HCT116 (cell line): ENCODE results near the gene HIP1R. TPM values are rescaled to one million over a fixed set of nuclear protein-coding genes. Genes with fewer than 3 reads are reported as not detected.
"Not testable (repeated sequence)": the region's sequence is repeated elsewhere in the genome, so short reads cannot be mapped to it uniquely, and the experiment has no call there.

Source experiments
- ATAC-seq: fragments of 200-7000 bp; cut with Tn5 transposase; 2 replicates; pipeline ENCODE4 v1.9.1; 2020; ENCODE audit warnings: mild to moderate bottlenecking, moderate library complexity
- BruUV-seq: library from RNA; stranded (reverse); fragments of 400-500 nt; replicated peaks from 2 replicates; lab custom pipeline; 2021; lab: Mats Ljungman, UMichigan
- CTCF ChIA-PET: fragments of 300-600 bp; sonication (Branson Sonifier 250); formaldehyde crosslinking; loops from one replicate; lab custom pipeline; 2021; ENCODE audit warnings: antibody characterized with exemption; lab: Charles Lee
- POLR2A ChIA-PET: fragments of 300-600, 350-600 bp; sonication (Branson Sonifier 250); formaldehyde crosslinking; loops from one replicate; lab custom pipeline; 2021; ENCODE audit warnings: antibody characterized with exemption; lab: Charles Lee
- RAD21 ChIA-PET, 2 experiments: fragments of 300-600 bp; sonication (Branson Sonifier 250); formaldehyde crosslinking; loops; one replicate each; lab custom pipeline; 2023; ENCODE audit warnings: low total read pairs in 2 of 2; ENCODE audit not compliant: uncharacterized antibody in 2 of 2, unreplicated experiment in 2 of 2, low non-redundant PET in 1 of 2; lab: Charles Lee
- DNase-seq: peaks from one replicate; pipeline ENCODE4 v3.0.0-alpha.2; 2010; ENCODE audit warnings: low read depth, low spot score
- H2AFZ ChIP-seq: fragments of 200-600 bp; shearing (Covaris generic), sonication (generic); 2 replicates; pipeline ENCODE4 v1.6.1; 2017; ENCODE audit warnings: low read depth, mixed run types, mixed read lengths, antibody characterized with exemption, low read length; ENCODE audit not compliant: poor library complexity, severe bottlenecking
- H3K27ac ChIP-seq: 2 replicates; pipeline ENCODE4 v1.5.1; 2012; ENCODE audit warnings: low read depth, low read length
- H3K27me3 ChIP-seq: fragments of 200-600 bp; sonication (generic); 2 replicates; pipeline ENCODE4 v1.6.1; 2016; ENCODE audit warnings: mixed run types, low read length, mixed read lengths; ENCODE audit not compliant: insufficient read depth
- H3K36me3 ChIP-seq, 2 experiments: fragments of 200-500 bp in 1 of 2; fragments of 200-600 bp in 1 of 2; sonication (Bioruptor generic) in 1 of 2; sonication (generic) in 1 of 2; 2 replicates each; pipeline versions ENCODE4 v1.5.1 to v1.6.1; 2014 to 2016; ENCODE audit warnings: low read length in 2 of 2, inconsistent platforms in 1 of 2, mixed read lengths in 1 of 2, mixed run types in 1 of 2; ENCODE audit not compliant: insufficient read depth in 2 of 2, control insufficient read depth in 1 of 2
- H3K4me1 ChIP-seq, 2 experiments: fragments of 200-600 bp in 1 of 2; sonication (generic) in 1 of 2; 2 replicates each; pipeline versions ENCODE4 v1.5.1 to v1.6.1; 2012 to 2017; ENCODE audit warnings: low read length in 2 of 2, inconsistent platforms in 1 of 2, mild to moderate bottlenecking in 1 of 2, mixed read lengths in 1 of 2, mixed run types in 1 of 2, moderate library complexity in 1 of 2; ENCODE audit not compliant: insufficient read depth in 2 of 2, control insufficient read depth in 1 of 2
- H3K4me2 ChIP-seq: fragments of 200-600 bp; sonication (generic); 2 replicates; pipeline ENCODE4 v1.6.1; 2017; ENCODE audit warnings: mixed run types, low read length, mixed read lengths
- H3K4me3 ChIP-seq, 2 experiments: fragments of 200-600 bp in 1 of 2; sonication (generic) in 1 of 2; replicated peaks in 1 of 2; 2 replicates each; pipeline ENCODE4 v1.5.1; 2011 to 2016; ENCODE audit warnings: low read length in 2 of 2, control low read depth in 1 of 2, low read depth in 1 of 2, mild to moderate bottlenecking in 1 of 2, mixed read lengths in 1 of 2, mixed run types in 1 of 2
- H3K79me2 ChIP-seq: fragments of 200-600 bp; sonication (generic); 2 replicates; pipeline ENCODE4 v1.6.1; 2017; ENCODE audit warnings: mild to moderate bottlenecking, mixed run types, low read length, moderate library complexity, mixed read lengths; ENCODE audit not compliant: insufficient read depth
- H3K9ac ChIP-seq: fragments of 200-600 bp; sonication (generic); 2 replicates; pipeline ENCODE4 v1.6.1; 2016; ENCODE audit warnings: low read length, mixed read lengths
- H3K9me2 ChIP-seq: fragments of 200-600 bp; sonication (generic), shearing (Covaris generic); 2 replicates; pipeline ENCODE4 v1.6.1; 2017; ENCODE audit warnings: mixed run types, mild to moderate bottlenecking, moderate library complexity; ENCODE audit not compliant: insufficient read depth
- H3K9me3 ChIP-seq, 2 experiments: fragments of 200-500 bp in 1 of 2; fragments of 200-600 bp in 1 of 2; sonication (Bioruptor generic) in 1 of 2; sonication (generic) in 1 of 2; 2 replicates each; pipeline ENCODE4 v1.6.1; 2014 to 2017; ENCODE audit warnings: low read length in 2 of 2, mixed read lengths in 2 of 2, inconsistent platforms in 1 of 2, low read depth in 1 of 2, mild to moderate bottlenecking in 1 of 2, mixed run types in 1 of 2, moderate library complexity in 1 of 2; ENCODE audit not compliant: control insufficient read depth in 1 of 2, insufficient read depth in 1 of 2
- H4K20me1 ChIP-seq: fragments of 200-600 bp; sonication (generic), shearing (Covaris generic); 2 replicates; pipeline ENCODE4 v1.6.1; 2017; ENCODE audit warnings: mixed run types, mild to moderate bottlenecking, moderate library complexity; ENCODE audit not compliant: insufficient read depth
- EGR1 ChIP-seq: IDR thresholded peaks from 2 replicates; pipeline ENCODE4 v1.6.1; 2012; ENCODE audit warnings: low read depth
- ELF1 ChIP-seq: IDR thresholded peaks from 2 replicates; pipeline ENCODE4 v1.6.1; 2012; ENCODE audit warnings: low read depth, borderline replicate concordance
- EZH2 ChIP-seq: fragments of 200-600 bp; sonication (generic); IDR thresholded peaks from 2 replicates; pipeline ENCODE4 v1.6.1; 2017; ENCODE audit warnings: antibody characterized with exemption, mixed run types
- EZH2phosphoT487 ChIP-seq: fragments of 200-600 bp; IDR thresholded peaks from 2 replicates; pipeline ENCODE4 v1.6.1; 2018; ENCODE audit warnings: antibody characterized with exemption, borderline replicate concordance
- MAX ChIP-seq: IDR thresholded peaks from 2 replicates; pipeline ENCODE4 v1.6.1; 2012
- POLR2AphosphoS5 ChIP-seq: IDR thresholded peaks from 2 replicates; pipeline ENCODE4 v1.6.1; 2011; ENCODE audit warnings: mild to moderate bottlenecking, low read depth, low read length, moderate library complexity
- RAD21 ChIP-seq: IDR thresholded peaks from 2 replicates; pipeline ENCODE4 v1.6.1; 2012; ENCODE audit warnings: low read depth, mild to moderate bottlenecking
- SIN3A ChIP-seq: IDR thresholded peaks from 2 replicates; pipeline ENCODE4 v1.6.1; 2012; ENCODE audit warnings: low read depth
- YY1 ChIP-seq: IDR thresholded peaks from 2 replicates; pipeline ENCODE4 v1.6.1; 2011; ENCODE audit warnings: low read length, low read depth, moderate library complexity, mild to moderate bottlenecking; ENCODE audit not compliant: insufficient replicate concordance; ENCODE audit errors: extremely low read depth
- intact Hi-C: fragments of 100-400 bp; cut with micrococcal nuclease; formaldehyde crosslinking; loops from 2 replicates; pipeline ENCODE4 v1.10.0; 2022
- total RNA-seq: library from RNA; stranded (reverse); gene quantifications from one replicate; pipeline ENCODE4 v1.2.1, GENCODE V29; 2021; ENCODE audit not compliant: unreplicated experiment
- TF ChIP-seq, protein P1 (sequence below): IDR thresholded peaks from 2 replicates; pipeline ENCODE4 v1.6.1; 2011; ENCODE audit warnings: mild to moderate bottlenecking, low read length, moderate library complexity; ENCODE audit not compliant: insufficient replicate concordance; ENCODE audit errors: extremely low read depth
- TF ChIP-seq, protein P2 (sequence below), 3 experiments: fragments of 200-600 bp in 1 of 3; sonication (generic) in 1 of 3; IDR thresholded peaks in 2 of 3; conservative IDR thresholded peaks in 1 of 3; 2 replicates each; pipeline ENCODE4 v1.5.1; 2012 to 2017; ENCODE audit warnings: low read depth in 2 of 3, low read length in 2 of 3, antibody characterized with exemption in 1 of 3, borderline replicate concordance in 1 of 3, control low read depth in 1 of 3, mild to moderate bottlenecking in 1 of 3, mixed read lengths in 1 of 3, mixed run types in 1 of 3, moderate library complexity in 1 of 3; ENCODE audit not compliant: insufficient read depth in 1 of 3

Gene HIP1R
- total RNA-seq, 1 experiment from 2014 or later = 57.8 TPM

GRCh38 chr12:122875590-122876220 lies 40.4 kb downstream of the HIP1R start:
- H3K27me3 ChIP-seq = no peaks in the 10 kb centered on the region
- H3K9me2 ChIP-seq = no peaks in the 10 kb centered on the region
- peaks cover 16% of the 10 kb centered on the region; the same call in 1 of the 2 replicates for H4K20me1 ChIP-seq
- H3K4me1 ChIP-seq = peaks cover 2 to 21% of the 10 kb centered on the region in 2 experiments; a peak in 3 of 4 replicates
- H3K9ac ChIP-seq = no peak overlapping the region
- CTCF ChIA-PET = no interaction called here
- no peak for ATAC-seq
- H3K4me2 ChIP-seq = no peak overlapping the region
- H3K27ac ChIP-seq = no peak overlapping the region
- no peak overlapping the region for H3K4me3 ChIP-seq
- RAD21 ChIA-PET = no interaction called here
- BruUV-seq = no TSS peak
- H3K9me3 ChIP-seq = no peaks in the 10 kb centered on the region
- peaks cover 100% of the 10 kb centered on the region for H3K79me2 ChIP-seq
- TF ChIP-seq EZH2phosphoT487 = no peak
- TF ChIP-seq YY1 = no peak
- TF ChIP-seq SIN3A = no peak
- TF ChIP-seq POLR2AphosphoS5 = no peak
- no peak for TF ChIP-seq EZH2
- TF ChIP-seq, protein P1, sequence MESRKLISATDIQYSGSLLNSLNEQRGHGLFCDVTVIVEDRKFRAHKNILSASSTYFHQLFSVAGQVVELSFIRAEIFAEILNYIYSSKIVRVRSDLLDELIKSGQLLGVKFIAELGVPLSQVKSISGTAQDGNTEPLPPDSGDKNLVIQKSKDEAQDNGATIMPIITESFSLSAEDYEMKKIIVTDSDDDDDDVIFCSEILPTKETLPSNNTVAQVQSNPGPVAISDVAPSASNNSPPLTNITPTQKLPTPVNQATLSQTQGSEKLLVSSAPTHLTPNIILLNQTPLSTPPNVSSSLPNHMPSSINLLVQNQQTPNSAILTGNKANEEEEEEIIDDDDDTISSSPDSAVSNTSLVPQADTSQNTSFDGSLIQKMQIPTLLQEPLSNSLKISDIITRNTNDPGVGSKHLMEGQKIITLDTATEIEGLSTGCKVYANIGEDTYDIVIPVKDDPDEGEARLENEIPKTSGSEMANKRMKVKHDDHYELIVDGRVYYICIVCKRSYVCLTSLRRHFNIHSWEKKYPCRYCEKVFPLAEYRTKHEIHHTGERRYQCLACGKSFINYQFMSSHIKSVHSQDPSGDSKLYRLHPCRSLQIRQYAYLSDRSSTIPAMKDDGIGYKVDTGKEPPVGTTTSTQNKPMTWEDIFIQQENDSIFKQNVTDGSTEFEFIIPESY = no peak
- TF ChIP-seq ELF1 = no peak
- no peak for TF ChIP-seq MAX
- TF ChIP-seq EGR1 = no peak
- TF ChIP-seq, protein P2, sequence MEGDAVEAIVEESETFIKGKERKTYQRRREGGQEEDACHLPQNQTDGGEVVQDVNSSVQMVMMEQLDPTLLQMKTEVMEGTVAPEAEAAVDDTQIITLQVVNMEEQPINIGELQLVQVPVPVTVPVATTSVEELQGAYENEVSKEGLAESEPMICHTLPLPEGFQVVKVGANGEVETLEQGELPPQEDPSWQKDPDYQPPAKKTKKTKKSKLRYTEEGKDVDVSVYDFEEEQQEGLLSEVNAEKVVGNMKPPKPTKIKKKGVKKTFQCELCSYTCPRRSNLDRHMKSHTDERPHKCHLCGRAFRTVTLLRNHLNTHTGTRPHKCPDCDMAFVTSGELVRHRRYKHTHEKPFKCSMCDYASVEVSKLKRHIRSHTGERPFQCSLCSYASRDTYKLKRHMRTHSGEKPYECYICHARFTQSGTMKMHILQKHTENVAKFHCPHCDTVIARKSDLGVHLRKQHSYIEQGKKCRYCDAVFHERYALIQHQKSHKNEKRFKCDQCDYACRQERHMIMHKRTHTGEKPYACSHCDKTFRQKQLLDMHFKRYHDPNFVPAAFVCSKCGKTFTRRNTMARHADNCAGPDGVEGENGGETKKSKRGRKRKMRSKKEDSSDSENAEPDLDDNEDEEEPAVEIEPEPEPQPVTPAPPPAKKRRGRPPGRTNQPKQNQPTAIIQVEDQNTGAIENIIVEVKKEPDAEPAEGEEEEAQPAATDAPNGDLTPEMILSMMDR (IDR thresholded peaks at IDR 0.05 in 2 of 3, conservative IDR thresholded peaks at IDR 0.05 in 1 of 3; ENCODE audit: borderline replicate concordance in 1 of 3, insufficient read depth in 1 of 3, low read depth in 2 of 3, low read length in 2 of 3) = no peak
- TF ChIP-seq RAD21 = no peak
- TF ChIP-seq, all 23 proteins: peak for 0
- POLR2A ChIA-PET = no interaction called here
- no peak overlapping the region for H2AFZ ChIP-seq
- peaks cover under 1 to 6% of the 10 kb centered on the region in 2 experiments; a peak in 2 of 4 replicates for H3K36me3 ChIP-seq
- intact Hi-C loops = no loop called here
- DNase-seq = no peak

DNA sequence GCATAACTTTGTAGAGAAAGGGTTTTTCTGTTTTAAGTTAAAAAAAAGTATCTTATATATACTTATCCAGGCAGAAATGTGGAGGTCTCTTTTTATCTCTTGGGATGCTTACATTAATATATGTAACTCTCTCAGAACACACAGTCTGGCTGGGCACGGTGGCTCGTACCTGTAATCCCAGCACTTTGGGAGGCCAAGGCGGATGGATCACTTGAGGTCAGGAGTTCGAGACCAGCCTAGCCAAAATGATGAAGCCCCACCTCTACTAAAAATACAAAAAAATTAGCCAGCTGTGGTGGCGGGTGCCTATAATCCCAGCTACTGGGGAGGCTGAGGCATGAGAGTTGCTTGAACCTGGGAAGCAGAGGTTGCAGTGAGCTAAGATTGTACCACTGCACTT lies 41.0 kb downstream of the HIP1R start:
- H3K4me2 ChIP-seq, intact Hi-C loops, H3K27me3 ChIP-seq, H3K27ac ChIP-seq, DNase-seq, CTCF ChIA-PET, ATAC-seq, H3K4me3 ChIP-seq, H3K9ac ChIP-seq, BruUV-seq, RAD21 ChIA-PET, H3K9me3 ChIP-seq, H3K36me3 ChIP-seq, H3K9me2 ChIP-seq, H2AFZ ChIP-seq, POLR2A ChIA-PET: not testable (repeated sequence)
- Histone ChIP-seq H3K4me1 (peaks cover 4 to 26% of the 10 kb centered on the region in 2 experiments; a peak in 3 of 4 replicates), H4K20me1 (peaks cover 22% of the 10 kb centered on the region; the same call in 1 of the 2 replicates), H3K79me2 (peaks cover 100% of the 10 kb centered on the region)
